Pancreas (tissue), 10 donors: ENCODE results near the gene SEC14L5. TPM values are rescaled to one million over a fixed set of nuclear protein-coding genes. Genes with fewer than 3 reads are reported as not detected.
A peak's percentile ranks its signal among the peaks of the same experiment; 100 is the strongest.
"Not testable (repeated sequence)": the region's sequence is repeated elsewhere in the genome, so short reads cannot be mapped to it uniquely, and the experiment has no call there.

Experiments
- ATAC-seq, 4 donors: fragments of 200-7000 bp; cut with Tn5 transposase; one replicate each; pipeline versions ENCODE4 v1.8.0 to v1.9.1; 2020; ENCODE audit warnings: mild to moderate bottlenecking in 4 of 4, moderate library complexity in 4 of 4
- DNase-seq, 6 donors: peaks; one replicate each; pipeline ENCODE4 v3.0.0-alpha.2; 2020
- FAIRE-seq: peaks from 2 replicates; lab custom pipeline; 2012; peaks lifted over from hg19 to GRCh38; lab: Jason Lieb, UNC
- H3K27ac ChIP-seq, 4 donors: fragments of 200-600 bp; sonication (generic); 1 replicate in 3 of 4; 2 replicates in 1 of 4; pipeline versions ENCODE4 v1.5.0 to v1.8.0; 2020
- H3K27me3 ChIP-seq, 4 donors: fragments of 200-600 bp; one replicate each; pipeline ENCODE4 v1.8.0; 2021
- H3K36me3 ChIP-seq, 3 donors: fragments of 200-600 bp; sonication (generic) in 1 of 3; one replicate each; pipeline versions ENCODE4 v1.5.0 to v1.8.0; 2020 to 2021
- H3K4me1 ChIP-seq, 3 donors: fragments of 200-600 bp; one replicate each; pipeline ENCODE4 v1.8.0; 2021
- H3K4me3 ChIP-seq, 4 donors: fragments of 200-600 bp; sonication (generic) in 2 of 4; one replicate each; pipeline versions ENCODE4 v1.5.0 to v1.8.0; 2020 to 2021
- H3K9me3 ChIP-seq, 4 donors: fragments of 200-600 bp; one replicate each; pipeline ENCODE4 v1.8.0; 2021
- CTCF ChIP-seq, 4 donors: fragments of 200-600 bp; sonication (generic) in 3 of 4; IDR thresholded peaks; one replicate each; pipeline versions ENCODE4 v1.5.0 to v1.8.0; 2021; ENCODE audit warnings: antibody characterized with exemption in 4 of 4
- WGBS, 2 donors: extraction: QIAGEN DNeasy Blood & Tissue Kit; methylation state at CpG; one replicate each; pipeline ENCODE4 v1.1.7; 2013; 5-methylcytosine and 5-hydroxymethylcytosine counted together
- intact Hi-C, 3 donors: fragments of 100-400 bp; cut with DNase I; formaldehyde crosslinking; loops; one replicate each; pipeline versions ENCODE4 v1.11.1 to v1.14.2; 2022
- polyA plus RNA-seq, 2 donors: library from polyadenylated mRNA; stranded (reverse); fragments of 200-250 nt; gene quantifications; one replicate each; pipeline ENCODE4 v1.2.3, GENCODE V29; 2013
- total RNA-seq, 6 donors: library from RNA; stranded (reverse); fragmentation: NEBNext Ultra II Directional in 4 of 6; extraction: Animal tissue kit (Norgen Biotek cat#: 25700) in 4 of 6; gene quantifications; one replicate each; pipeline versions ENCODE4 v1.2.1 to v1.2.4, GENCODE V29; 2021 to 2023
- donor health status: healthy with polysubstance abuse.
- donor health status: DM: no; HTN: no; CAD: no; lungs with moderate emphysema.
- donor health status: DM: no; HTN: no; CAD: no.
- donor health status: control.
- donor health status: control.
- donor health status: Bipolar disorder and iron deficiency.
- donor health status: DM: yes; HTN: yes; CAD: no.
- donor health status: DM: no; HTN: no; CAD: no.
- donor health status: DM: no; HTN: no; CAD: no.
- donor health status: DM: yes; HTN: yes; CAD: no.

SEC14L5 gene
- total and polyA plus RNA-seq, 8 donors, result 0.22 to 0.79 (median 0.51) TPM

- intact Hi-C loops, result no loop called here
- Histone ChIP-seq H3K4me1 (peaks cover 13 to 23% (median 21%) of the 10 kb centered on the region in 3 donors), H3K9me3 (no peaks in the 10 kb centered on the region), H3K27ac (no peak overlapping the region), H3K36me3 (no peaks in the 10 kb centered on the region), H3K4me3 (no peak overlapping the region), H3K27me3 (no peaks in the 10 kb centered on the region)
- 74 to 75% methylated on average over 16 of the region's 16 CpGs for WGBS, 2 donors
- DNase-seq (peak in 1 of 6 donors; percentile 18), ATAC-seq (no peak), FAIRE-seq (no peak)
- TF ChIP-seq CTCF (IDR thresholded peaks at IDR 0.05), result no peak
Measured at GRCh38 chr16:4947722-4948503, 10.2 kb upstream of the SEC14L5 start.

GRCh38 chr16:4948903-4949766 is 9.0 kb upstream of the SEC14L5 start:
- no peak for TF ChIP-seq CTCF (IDR thresholded peaks at IDR 0.05)
- H3K36me3 ChIP-seq, result no peaks in the 10 kb centered on the region
- H3K4me1 ChIP-seq, result peaks cover 12 to 21% (median 13%) of the 10 kb centered on the region in 3 donors
- FAIRE-seq, result no peak
- peak in 1 of 6 donors; percentile 15 for DNase-seq
- WGBS, 2 donors, result 62 to 64% methylated on average over 15 to 16 of the region's 16 CpGs
- no peaks in the 10 kb centered on the region for H3K27me3 ChIP-seq
- no peak overlapping the region for H3K4me3 ChIP-seq
- H3K9me3 ChIP-seq, result no peaks in the 10 kb centered on the region
- no peak for ATAC-seq
- H3K27ac ChIP-seq, result no peak overlapping the region
- intact Hi-C loops, result no loop called here

GRCh38 chr16:4949986-4950385 is 8.1 kb upstream of the SEC14L5 start:
- no peak for ATAC-seq
- intact Hi-C loops, result loop anchor here in 1 of 3 donors (10.0 kb wide), 2 partner anchors 105 to 335 kb away; partner anchors contain the start of genes GLYR1, UBALD1 and UBN1
- FAIRE-seq, result no peak

GRCh38 chr16:4951583-4951982 is 6.5 kb upstream of the SEC14L5 start:
- not testable (repeated sequence) for H3K27ac ChIP-seq, H3K9me3 ChIP-seq, H3K4me3 ChIP-seq, H3K36me3 ChIP-seq, H3K27me3 ChIP-seq, H3K4me1 ChIP-seq, FAIRE-seq, DNase-seq, ATAC-seq
- intact Hi-C loops, result loop anchor here in 1 of 3 donors (10.0 kb wide), 2 partner anchors 107 to 337 kb away; partner anchors contain the start of genes GLYR1, UBALD1 and UBN1
- 54 to 61% methylated on average over 3 of the region's 3 CpGs for WGBS, 2 donors

More at GRCh38 chr16:4949986-4950385, 8.1 kb upstream of the SEC14L5 start:
- peaks cover 6 to 14% (median 11%) of the 10 kb centered on the region in 3 donors for H3K4me1 ChIP-seq
- no peak for TF ChIP-seq CTCF (IDR thresholded peaks at IDR 0.05)
- no peak overlapping the region for H3K27ac ChIP-seq
- DNase-seq, result no peak
- 67 to 72% methylated on average over 10 of the region's 10 CpGs for WGBS, 2 donors
- H3K4me3 ChIP-seq, result no peak overlapping the region
- no peaks in the 10 kb centered on the region for H3K36me3 ChIP-seq
- no peaks in the 10 kb centered on the region for H3K27me3 ChIP-seq
- H3K9me3 ChIP-seq, result no peaks in the 10 kb centered on the region

- intact Hi-C loops, result loop anchor here in 1 of 3 donors (10.0 kb wide), 2 partner anchors 110 to 340 kb away; partner anchors contain the start of genes GLYR1, UBALD1 and UBN1
- TF ChIP-seq CTCF (IDR thresholded peaks at IDR 0.05), result no peak
- no peak for DNase-seq
- ATAC-seq, result no peak
- peaks cover 0 to 3% (median 0%) of the 10 kb centered on the region in 3 donors for H3K4me1 ChIP-seq
- no peak for FAIRE-seq
- WGBS, 2 donors, result 93 to 100% methylated on average over 1 of the region's 1 CpG
- no peak overlapping the region for H3K27ac ChIP-seq
- H3K9me3 ChIP-seq, result no peaks in the 10 kb centered on the region
- H3K27me3 ChIP-seq, result no peaks in the 10 kb centered on the region
- H3K4me3 ChIP-seq, result no peak overlapping the region
- H3K36me3 ChIP-seq, result no peaks in the 10 kb centered on the region
Measured at GRCh38 chr16:4954714-4955113, 3.4 kb upstream of the SEC14L5 start.
